NCI-H2029 treated with DMSO at 0.1 percent for 48 hours (cell line): ENCODE measurements around the gene HLA-F.

Experiments used
- DNase-seq: peaks from one replicate; lab custom pipeline; 2025; lab: John Stamatoyannopoulos, UW

HLA-F gene

DNA sequence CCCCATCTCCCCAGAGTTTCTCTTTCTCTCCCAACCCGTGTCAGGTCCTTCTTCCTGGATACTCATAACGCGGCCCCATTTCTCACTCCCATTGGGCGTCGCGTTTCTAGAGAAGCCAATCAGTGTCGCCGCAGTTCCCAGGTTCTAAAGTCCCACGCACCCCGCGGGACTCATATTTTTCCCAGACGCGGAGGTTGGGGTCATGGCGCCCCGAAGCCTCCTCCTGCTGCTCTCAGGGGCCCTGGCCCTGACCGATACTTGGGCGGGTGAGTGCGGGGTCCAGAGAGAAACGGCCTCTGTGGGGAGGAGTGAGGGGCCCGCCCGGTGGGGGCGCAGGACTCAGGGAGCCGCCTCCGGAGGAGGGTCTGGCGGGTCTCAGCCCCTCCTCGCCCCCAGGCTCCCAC, at the start of gene HLA-F:
TSS of gene HLA-F (plus strand) at position 173 of the 404 bp plus-strand sequence. CDS start at position 203, 30 bp downstream.
- DNase-seq, result peak; percentile 5

DNA sequence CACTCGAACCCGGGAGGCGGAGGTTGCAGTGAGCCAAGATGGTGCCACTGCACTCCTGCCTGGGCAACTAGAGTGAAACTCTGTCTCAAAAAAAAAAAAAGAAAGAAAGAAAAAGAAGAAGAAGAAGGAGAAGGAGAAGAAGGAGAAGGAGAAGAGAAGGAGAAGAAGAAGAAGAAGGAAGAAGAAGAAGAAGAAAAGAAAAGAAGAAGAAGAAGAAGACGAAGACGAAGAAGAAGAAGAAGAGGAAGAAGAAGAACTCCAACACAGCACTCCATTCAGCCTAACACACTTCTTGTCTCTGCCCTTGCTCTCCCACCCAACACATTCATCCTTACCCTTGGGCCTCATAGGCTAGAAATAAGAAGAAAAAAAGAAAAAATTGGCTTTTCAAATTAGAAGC, 49.2 kb upstream of the HLA-F start:
- DNase-seq, result no peak

DNA sequence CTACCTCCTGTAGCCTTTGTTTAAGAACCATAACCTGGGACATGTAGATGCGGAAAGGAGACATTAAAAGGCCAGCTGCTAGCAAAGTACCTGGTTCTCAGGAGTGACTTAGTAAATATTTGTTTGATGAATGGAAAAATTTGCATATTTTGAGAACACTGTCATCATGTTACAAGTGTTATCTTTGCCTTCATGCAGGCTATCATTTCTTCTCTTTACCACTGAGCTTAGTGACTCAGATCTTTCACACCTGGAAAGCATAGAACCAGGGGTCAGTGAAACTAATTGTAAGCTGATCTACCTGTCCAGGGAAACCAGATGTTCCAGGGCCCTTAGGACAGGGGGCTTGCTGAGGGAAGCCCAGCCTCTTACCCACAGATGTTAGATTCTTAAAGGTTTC, 47.7 kb upstream of the HLA-F start:
- no peak for DNase-seq

DNA sequence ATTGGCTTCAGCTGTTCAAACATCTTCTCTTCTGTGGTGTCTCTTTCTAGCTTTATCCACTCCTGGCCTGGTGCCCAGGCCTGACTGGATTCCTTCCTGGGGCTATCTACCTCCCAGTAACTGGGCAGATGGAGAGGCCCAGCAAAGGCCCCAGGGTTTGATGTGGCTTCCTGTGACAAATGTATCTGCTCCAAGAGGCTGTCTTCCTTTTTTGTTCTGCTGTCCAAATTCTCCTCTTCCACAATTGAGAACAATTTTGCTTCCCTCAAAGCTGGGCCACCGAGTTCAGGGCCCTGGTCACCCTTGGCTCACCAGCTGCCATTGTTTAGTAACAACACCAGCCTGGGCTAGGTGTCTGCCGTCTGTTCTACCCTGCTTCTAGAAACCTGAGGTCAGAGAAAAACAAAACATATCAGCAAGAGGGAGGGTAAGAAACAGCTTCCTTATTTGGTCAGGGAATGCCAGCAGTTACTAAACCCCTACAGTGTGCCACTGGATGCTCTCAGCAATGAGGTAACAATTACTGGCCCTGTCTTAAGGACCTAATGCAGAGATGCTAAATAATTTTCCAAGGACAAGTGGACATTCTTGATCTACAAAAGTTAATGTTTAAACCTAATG, 46.1 kb upstream of the HLA-F start:
- DNase-seq, result no peak

DNA sequence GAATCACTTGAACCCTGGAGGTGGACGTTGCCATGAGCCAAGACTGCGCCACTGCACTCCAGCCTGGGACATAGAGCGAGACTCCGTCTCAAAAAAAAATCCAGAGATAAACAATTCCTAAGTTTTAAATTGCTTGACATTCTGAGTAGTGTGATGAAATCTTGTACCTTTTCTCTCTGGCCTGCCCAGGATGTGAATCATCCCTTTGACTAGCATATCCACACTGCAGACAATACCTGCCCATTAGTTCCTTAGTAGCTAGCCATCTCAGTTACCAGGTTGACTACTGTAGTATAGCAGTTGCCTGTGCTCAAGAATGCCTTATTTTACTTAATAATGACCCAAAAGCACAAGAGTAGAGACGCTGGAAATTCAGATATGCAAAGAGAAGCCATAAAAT, 45.1 kb upstream of the HLA-F start:
- no peak for DNase-seq

DNA sequence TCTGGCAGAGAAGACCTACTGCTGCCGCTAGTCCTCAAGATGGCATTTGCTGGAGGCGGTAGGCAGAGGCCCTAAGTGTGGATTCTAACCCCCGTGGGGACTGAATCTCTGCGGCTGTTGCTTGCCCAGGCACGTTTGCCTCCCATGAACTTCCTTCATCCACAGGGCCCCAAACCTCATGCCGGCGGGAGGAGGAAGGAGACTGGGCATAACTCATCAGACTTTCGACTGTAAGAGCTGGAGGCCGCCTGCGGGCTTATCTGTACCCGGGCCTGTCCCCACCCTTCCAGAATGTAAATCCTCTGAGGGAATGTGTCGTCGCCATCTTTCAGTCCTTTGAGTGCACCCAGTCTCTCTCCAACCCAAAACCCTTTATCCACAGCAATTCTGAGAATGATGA, 43.3 kb upstream of the HLA-F start:
- no peak for DNase-seq

DNA sequence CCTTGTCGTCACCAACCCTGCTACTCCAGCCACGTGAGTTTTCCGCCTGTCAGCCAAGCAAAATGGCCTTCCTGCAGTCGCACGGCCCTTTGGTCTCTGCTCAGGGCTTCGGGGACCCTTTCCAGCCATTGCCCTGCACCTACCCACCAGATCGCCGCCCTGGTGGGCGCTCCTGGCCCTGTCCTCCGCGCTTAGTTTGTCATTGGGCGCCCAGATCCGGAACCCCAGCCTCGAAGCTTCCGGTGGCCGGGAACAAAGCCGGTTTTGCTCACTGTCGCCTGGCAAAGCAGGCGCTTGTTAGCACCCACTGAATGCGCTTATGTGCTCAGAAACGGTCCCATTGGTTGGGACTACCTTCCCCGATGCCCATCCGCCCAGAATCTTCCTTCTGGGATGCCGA, 42.8 kb upstream of the HLA-F start:
- DNase-seq, result no peak

DNA sequence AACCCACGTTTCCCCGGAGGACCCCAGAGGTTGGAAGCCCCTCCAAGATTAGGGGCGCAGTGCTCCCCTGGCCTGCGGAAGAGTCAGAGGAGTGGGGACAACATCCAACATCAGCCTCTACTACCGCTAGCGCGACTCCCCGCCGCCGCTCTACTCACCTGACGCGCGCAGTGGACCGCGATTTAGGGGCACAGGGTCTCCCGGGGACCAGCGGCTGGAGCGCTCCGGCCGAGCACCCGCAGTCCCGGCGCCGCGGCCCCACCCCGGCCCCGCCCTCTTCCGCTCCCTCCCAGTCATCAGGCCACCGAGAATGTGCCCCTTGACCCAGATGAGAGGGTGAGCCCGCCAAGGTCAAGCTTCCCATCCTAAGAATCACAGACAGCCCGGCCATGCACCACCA, 42.3 kb upstream of the HLA-F start, which contains the start of gene ZFP57:
TSS of gene ZFP57 (minus strand) at position 249 of the 400 bp plus-strand sequence. CDS start 4,149 bp downstream, outside the sequence.
- no peak for DNase-seq

DNA sequence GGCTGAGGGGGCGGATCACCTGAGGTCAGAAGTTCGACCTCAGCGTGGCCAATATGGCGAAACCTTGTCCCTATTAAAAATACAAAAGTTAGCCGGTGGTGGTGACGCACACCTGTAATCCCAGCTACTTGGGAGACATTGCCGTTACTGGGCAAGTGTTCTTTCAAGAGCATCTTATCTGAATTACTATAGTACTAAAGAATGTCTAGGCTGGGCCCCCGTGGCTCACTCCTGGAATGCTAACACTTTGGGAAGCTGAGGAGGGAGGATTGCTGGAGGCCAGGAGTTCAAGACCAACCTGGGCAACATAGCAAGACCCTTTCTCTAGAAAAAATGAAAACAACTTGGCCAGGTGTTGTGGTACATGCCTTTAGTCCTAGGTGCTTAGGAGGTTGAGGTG, 41.4 kb upstream of the HLA-F start:
- no peak for DNase-seq

DNA sequence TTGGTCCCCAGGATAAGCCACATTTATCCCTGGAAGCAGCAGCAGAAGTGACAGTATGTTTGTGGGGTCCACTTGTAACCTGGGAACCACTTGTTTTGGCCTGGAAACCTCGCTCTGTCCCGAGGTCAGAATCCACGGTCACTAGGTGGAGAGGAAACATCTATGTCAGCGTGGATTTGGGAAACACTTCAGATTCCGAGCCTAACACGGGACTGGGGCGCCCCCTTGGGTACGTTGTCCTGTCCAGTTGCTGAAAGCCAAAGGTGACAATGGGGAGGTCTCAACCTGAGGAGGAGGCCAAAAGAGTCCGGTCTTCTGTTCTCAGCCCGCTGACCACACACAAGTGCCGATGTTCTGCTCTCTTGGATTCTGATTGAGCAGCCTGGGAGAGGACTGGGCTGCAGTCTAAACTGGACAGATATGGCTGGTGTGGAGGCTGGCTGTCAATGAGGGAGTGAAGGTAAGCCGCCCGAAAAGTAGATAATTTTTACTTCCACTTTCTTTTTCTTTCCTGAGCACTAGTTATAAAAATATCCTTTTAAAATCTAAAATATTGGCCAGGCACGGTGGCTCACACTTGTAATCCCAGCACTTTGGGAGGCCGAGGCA, 37.4 kb upstream of the HLA-F start:
- no peak for DNase-seq

DNA sequence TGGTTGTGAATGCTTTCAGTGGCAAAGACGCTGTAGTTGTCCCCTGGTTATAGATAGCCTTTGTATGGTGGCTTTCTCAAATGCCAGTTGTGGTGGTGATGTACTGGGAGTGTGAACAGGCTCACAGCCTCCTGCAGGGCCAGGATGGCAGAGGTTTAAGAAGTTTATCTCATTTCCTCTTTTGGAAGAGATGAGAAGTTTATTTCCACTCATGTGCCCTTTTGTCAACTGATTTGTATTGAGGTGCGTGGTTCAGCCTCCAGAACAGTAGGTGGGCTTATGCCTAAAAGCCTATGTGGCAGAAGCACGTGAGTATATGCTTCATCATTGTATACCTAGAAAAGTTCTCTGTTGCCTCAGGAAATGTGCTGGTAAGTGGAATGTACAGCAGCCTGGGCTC, 28.6 kb upstream of the HLA-F start:
- DNase-seq, result no peak

DNA sequence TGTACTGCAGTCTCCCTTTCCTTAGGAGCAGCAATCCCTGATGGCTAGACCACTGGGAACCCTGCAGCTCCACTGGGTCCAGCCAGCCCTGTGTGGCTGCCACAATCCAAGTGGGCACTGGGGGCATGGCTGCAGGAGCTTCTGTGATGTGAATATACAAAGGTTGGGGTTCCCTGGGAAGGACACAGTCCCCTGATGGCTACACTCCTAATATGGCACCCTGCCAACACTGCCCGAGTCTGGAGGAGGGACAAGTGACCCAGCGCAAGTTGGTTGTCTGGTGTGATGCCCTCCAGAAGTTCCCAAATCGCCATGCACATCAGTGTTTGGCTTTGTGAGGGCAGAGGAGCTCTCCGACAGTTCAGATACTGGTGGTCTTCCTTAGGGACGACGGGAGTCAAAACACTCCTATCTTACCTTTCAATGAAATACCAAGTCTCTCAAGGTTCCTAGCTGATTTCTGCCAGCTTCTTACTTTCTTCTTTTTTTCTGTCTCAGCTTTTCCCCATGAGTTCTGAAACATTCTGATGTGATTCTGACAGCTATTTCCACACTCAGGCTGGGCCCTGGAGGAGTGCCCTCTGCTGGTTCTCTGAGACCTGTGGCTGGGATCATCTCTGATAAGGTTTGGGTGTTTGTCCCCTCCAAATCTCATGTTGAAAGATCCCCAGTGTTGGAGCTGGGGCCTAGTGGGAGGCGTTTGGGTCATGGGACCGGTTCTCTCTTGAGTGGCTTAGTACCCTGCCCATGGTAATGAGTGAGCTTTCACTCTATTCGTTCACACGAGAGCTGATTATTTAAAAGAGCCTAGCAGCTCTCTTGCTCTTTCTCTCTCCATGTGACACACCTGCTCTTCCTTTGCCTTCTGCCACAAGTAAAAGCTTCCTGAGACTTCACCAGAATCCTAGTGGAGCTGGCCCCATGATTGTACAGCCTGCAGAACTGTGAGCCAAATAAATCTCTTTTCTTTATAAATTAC, 26.8 kb upstream of the HLA-F start:
- no peak for DNase-seq

DNA sequence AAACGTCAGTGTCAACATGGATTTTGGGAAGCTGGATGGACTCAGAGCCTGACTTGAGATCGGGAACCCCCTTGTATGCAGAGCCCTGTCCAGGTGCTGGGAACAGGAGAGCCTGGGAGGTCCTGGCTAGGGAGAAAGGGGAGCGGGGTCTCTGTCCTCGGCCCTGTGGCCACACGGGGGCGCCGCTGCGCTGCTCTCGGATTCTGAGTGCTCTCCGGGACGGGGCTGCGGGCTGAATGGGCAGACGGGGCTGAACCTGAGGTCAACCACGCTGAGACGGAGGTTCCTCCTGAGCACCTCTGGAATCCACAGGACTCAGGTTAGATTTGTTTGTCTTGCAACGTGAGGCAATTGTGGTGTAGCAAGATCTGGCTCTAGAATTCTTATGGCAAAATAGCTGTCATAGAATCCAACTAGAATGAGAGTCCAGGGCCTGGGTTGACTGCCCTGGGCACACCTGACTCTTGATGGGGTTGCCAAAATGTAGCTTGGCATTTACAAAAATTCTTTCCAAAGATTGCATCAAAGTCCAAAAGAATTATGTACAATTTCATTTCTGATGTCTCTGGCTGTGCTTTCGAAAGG, 20.6 kb upstream of the HLA-F start:
- DNase-seq, result no peak

DNA sequence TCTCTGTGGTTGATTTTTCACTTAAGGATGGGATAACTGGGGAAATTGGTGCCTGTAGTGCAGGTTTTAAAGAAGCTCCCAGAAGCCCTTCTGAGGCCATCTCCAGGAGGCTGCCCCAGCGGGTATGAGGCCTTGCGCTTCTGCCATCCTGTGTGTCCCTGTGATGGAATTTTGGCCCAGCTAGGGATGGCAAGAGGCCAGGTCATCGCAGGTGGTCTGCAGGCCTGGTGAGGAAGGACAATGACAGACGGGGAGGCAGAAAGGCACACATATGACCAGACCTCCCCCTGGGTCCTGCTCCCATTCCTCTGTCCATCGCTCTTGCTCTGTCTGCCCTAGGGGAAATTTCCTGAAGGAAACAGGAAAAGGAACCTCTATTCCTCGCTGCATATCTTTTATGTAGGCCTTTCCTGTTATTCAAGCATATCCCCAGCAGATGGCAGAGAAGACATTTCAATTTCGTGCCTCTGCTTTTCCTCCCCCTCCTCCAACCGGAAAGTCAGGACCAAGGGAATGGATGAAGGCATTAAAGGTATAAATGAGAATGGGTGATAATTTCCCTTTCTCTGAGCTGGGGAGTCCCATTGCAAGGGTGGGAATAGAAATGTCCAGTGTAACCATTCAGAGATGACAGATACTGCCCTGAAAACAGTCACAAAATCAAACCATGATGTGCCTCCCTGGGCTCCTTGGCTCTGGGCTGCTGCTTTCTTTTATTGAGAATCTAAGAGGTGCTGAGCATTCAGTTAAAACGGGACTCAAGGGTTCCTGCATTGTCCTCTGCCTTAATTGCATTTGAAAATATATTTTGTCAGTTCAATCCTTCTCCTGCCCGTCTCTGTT, 17.6 kb upstream of the HLA-F start:
- no peak for DNase-seq

DNA sequence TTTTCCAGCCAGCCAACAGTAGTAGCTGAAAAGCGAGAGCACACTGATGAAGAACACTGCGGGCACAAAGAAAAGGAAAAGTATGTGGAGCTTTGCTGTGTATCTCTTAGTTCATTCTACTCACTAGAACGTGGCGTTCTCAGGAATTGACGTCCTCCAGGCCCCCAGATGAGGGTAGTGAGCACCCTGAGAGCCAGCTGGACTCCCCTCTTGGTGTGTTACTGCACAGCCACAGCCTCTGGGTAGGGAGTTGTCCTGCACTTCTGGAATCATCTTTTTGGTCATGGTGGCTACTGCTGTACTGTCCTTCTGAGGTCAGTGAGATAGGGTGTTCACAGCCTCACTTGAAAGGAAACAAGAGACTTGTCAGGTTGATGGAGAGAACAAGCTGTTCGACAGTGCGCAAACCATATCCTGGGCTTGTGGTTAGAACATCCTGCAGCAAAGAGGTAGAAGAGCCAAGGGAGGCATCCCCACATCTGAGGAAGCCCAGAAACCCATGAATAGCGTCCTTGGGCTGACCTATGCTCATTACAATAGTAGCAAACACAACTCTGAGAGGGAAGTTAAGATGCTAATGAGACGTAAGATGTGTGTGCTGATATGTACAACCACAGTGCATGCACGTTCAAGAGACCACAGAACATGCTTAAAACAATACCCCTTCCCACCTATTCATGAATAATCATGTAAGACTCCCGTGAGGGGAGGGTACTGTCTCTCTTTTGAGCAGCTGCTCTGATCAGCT, 14.6 kb upstream of the HLA-F start:
- no peak for DNase-seq

DNA sequence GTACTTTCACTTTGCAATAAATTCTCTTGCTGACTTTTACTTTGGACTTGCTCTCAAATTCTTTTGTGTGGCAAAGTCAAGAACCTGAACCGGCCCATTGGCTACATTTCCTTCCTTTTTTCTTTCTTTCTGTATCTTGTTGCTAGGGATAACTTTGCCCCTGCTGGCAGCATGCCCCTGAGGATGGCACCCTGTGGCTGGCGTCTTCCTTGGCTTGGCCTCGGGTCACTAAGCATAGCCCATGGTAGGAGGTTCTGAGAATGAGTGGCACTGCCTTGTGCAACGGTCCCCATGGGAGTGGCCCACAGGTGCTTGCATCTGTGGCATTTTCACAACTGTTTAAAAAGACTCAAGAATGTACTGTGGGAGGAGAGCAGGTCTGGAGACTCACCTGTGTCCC, 14.0 kb upstream of the HLA-F start:
- no peak for DNase-seq

DNA sequence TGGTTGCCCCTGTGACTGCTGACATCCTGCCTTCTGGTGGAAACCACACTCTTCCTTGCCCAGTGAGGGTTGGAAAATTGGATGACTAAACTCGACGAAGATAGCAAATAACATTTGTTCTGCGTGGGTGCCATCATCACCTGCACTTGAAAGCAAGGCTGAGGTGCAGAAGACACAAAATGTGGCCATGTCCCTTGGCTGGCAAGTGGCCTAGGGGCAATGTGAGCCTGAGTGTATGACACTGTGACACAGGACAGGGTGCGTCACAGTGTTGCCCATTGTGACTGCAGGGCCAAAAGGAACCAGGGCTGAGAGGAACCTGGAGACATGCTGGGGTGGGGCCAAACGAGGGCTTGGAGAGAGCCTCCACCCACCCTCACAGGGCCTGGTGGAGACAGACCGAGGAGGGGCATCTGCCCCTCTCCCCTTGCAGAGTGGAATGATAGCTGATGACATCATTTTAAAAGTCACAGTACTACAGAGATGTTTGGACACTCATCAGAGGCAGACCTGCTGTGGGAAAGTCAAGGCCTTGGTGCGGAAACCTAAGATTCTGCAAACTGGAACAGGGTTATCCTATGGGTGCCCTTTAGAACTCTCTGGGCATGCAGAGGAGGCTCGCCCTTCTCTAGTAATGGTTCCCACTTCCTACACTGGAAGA, 12.8 kb upstream of the HLA-F start:
- DNase-seq, result no peak

DNA sequence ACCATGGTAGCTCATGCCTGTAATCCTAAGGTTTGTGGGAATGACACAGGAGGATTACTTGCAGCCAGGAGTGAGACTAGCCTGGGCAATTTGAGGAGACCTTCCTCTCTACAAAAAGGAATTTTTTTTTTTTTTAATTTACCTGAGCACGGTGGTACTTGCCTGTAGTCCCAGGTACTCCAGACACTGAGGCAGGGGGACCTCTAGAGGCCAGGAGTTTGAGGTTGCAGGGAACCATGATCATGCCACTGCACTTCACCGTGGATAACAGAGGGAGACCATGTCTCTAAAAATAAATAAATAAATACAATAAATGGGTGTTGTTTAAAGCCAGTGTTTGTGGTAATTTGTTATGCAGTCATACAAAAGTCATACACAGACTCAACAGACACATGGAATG, 2.4 kb upstream of the HLA-F start:
- DNase-seq, result no peak

DNA sequence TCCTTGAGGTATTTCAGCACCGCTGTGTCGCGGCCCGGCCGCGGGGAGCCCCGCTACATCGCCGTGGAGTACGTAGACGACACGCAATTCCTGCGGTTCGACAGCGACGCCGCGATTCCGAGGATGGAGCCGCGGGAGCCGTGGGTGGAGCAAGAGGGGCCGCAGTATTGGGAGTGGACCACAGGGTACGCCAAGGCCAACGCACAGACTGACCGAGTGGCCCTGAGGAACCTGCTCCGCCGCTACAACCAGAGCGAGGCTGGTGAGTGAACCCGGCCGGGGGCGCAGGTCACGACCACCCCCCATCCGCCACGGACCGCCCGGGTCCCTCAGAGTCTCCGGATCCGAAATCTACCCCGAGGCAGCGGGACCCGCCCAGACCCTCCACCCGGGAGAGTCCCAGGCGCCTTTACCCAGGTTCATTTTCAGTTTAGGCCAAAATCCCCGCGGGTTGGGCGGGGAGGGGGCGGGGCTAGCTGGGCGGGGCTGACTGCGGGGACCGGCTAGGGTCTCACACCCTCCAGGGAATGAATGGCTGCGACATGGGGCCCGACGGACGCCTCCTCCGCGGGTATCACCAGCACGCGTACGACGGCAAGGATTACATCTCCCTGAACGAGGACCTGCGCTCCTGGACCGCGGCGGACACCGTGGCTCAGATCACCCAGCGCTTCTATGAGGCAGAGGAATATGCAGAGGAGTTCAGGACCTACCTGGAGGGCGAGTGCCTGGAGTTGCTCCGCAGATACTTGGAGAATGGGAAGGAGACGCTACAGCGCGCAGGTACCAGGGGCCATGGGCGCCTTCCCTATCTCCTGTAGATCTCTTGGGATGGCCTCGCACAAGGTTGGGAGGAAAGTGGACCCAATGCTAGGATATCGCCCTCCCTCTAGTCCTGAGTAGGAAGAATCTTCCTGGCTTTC, 693 bp downstream of the HLA-F start:
- no peak for DNase-seq
